NOMO-1 (cell line): ENCODE results near the gene GRIN2A.

Source experiments
- DNase-seq, 2 experiments: peaks; one replicate each; lab custom pipeline; 2025; ENCODE audit not compliant: unreplicated experiment in 2 of 2; lab: John Stamatoyannopoulos, UW

The GRIN2A gene

GRCh38 chr16:9713156-9713555 lies 469.1 kb downstream of the GRIN2A start:
- DNase-seq = no peak

- no peak for DNase-seq
These were observed 473.1 kb downstream of the GRIN2A start for GRCh38 chr16:9708972-9709620.

GRCh38 chr16:9706217-9706836 lies 475.9 kb downstream of the GRIN2A start:
- no peak for DNase-seq

GRCh38 chr16:9703731-9704130 lies 478.5 kb downstream of the GRIN2A start:
- DNase-seq = no peak
